ENCODE data around the gene CLCA1.

DNA sequence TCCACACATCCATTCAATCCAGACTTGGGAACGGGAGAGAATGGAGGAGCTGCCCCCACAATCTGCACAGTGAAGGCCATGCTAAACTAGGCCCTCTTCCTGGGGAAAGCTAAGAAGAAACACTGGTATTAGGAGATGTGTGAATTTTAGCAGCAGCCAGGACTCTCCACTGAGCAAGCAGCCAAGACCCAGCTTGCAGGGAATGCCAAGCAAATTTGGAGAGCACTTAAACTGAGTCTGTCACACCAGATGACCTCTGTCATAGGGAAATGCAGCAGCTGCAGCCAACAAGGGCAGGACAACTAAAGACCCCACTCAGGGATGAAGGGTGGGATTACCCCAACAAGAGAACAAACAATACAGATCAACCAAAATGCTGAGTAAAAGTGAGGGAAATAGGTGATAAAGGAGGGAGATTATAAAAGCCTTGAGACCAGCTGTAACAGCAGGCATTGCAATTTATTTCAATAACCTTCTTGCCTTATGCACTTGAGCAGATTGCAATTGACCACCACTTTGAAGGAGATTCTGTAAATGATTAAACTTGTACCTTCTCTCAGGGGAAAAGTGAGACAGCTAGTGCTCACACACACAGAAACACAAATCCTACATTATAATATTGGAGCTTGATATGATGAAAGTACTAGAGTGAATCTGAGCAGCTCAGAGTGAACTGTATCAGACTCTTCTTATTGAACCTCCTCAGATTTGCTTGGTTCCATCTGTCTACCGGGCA lies 2.5 kb upstream of the CLCA1 start:
- TF ChIP-seq POLR2A (IDR thresholded peaks at IDR 0.05) (no peak), POLR2AphosphoS5 (IDR thresholded peaks at IDR 0.05) (no peak)

All from sigmoid colon (tissue), 4 donors.